Measurements from ENCODE around the gene ZNF839.

Gene ZNF839

DNA sequence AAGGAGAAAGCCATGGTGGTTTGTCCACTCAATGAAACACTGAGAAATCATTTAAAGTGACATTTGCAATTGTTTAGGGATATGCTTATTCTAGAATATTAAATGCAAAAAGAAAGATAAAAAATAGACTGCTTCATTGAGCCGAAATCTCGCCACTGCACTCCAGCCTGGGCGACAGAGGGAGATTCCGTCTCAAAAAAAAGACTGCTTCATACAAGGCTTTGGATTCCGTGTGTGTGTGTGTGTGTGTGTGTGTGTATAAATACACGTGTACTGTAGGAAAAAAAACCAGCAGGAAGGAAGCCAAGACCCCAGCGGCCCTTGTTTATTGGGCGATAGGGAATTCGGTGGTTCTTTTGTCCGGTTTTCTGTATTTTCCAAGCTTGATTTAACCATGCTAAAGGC lies 3.2 kb upstream of the ZNF839 start:
- no peaks in the 10 kb centered on the region for H3K36me3 ChIP-seq (ENCODE audit: insufficient read depth)
- H3K79me2 ChIP-seq (ENCODE audit: insufficient read depth, low read depth): peaks cover 6% of the 10 kb centered on the region; the same call in 1 of the 2 replicates
- TF ChIP-seq, protein P1, sequence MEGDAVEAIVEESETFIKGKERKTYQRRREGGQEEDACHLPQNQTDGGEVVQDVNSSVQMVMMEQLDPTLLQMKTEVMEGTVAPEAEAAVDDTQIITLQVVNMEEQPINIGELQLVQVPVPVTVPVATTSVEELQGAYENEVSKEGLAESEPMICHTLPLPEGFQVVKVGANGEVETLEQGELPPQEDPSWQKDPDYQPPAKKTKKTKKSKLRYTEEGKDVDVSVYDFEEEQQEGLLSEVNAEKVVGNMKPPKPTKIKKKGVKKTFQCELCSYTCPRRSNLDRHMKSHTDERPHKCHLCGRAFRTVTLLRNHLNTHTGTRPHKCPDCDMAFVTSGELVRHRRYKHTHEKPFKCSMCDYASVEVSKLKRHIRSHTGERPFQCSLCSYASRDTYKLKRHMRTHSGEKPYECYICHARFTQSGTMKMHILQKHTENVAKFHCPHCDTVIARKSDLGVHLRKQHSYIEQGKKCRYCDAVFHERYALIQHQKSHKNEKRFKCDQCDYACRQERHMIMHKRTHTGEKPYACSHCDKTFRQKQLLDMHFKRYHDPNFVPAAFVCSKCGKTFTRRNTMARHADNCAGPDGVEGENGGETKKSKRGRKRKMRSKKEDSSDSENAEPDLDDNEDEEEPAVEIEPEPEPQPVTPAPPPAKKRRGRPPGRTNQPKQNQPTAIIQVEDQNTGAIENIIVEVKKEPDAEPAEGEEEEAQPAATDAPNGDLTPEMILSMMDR (conservative IDR thresholded peaks at IDR 0.05; ENCODE audit: low read depth, low read length): no peak

DNA sequence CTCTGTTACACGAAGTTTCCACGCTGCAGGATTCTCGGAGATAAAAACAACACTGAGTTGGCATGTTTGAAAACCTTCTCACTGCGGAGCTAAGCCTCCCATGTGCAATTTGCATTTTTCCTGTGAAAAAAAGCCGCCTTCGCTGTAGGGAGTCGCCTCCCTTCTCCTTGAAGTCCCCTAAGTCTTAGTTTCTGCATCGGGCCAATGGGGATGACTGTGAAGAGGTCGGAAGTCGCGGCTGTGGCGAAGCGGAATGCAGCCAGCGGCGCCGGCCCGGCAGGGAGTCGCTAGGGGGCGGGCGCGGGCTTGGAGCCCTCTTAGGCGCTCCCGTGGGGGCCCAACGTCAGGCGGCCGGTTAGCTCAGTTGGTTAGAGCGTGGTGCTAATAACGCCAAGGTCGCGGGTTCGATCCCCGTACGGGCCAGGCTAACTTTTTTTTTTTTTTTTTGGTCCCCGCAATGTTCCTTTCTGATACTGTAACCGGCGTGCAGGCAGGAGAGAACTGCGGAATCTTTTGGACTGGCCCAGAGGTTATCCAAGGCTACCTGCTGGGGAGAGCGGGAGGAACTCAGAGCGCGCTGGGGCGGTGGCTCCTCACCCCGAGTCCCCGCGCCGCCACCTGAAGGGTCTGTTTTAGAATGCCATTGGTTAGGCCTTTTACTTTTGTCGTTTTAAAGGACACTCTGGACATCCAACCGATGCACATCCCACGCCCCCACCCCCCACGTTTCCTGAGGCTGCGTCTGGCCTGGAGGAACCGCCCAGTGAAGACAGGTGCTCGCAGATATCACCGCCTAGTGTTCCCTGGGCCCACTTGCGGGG lies 2.6 kb upstream of the ZNF839 start:
- Histone ChIP-seq H4K20me1 (ENCODE audit: insufficient read depth) (no peaks in the 10 kb centered on the region), H3K4me3 (IDR thresholded peaks at IDR 0.05; ENCODE audit: insufficient read depth, low read depth, low read length) (no peak overlapping the region), H3K36me3 (ENCODE audit: insufficient read depth) (no peaks in the 10 kb centered on the region), H3K27me3 (ENCODE audit: insufficient read depth, low read depth) (no peaks in the 10 kb centered on the region), H3K4me1 (ENCODE audit: low read depth, poor library complexity, severe bottlenecking) (peaks cover 27% of the 10 kb centered on the region), H3K79me2 (ENCODE audit: insufficient read depth, low read depth) (peaks cover 6% of the 10 kb centered on the region; the same call in 1 of the 2 replicates), H3K9ac (peak overlapping the region; percentile 63), H3K27ac (peak overlapping the region; percentile 74), H3K4me2 (peak overlapping the region; percentile 84), H2AFZ (ENCODE audit: low read depth) (peak overlapping the region; percentile 80)
- TF ChIP-seq, protein P1 (conservative IDR thresholded peaks at IDR 0.05; ENCODE audit: low read depth, low read length): peak; percentile 24; the same call in 1 of the 2 replicates

More for the DNA sequence above, 3.2 kb upstream of the ZNF839 start:
- Histone ChIP-seq H3K4me1 (ENCODE audit: low read depth, poor library complexity, severe bottlenecking) (peaks cover 27% of the 10 kb centered on the region), H2AFZ (ENCODE audit: low read depth) (peak overlapping the region; percentile 74), H3K27ac (peak overlapping the region; percentile 74), H3K9ac (peak overlapping the region; percentile 63; the same call in 1 of the 2 replicates), H3K27me3 (ENCODE audit: insufficient read depth, low read depth) (no peaks in the 10 kb centered on the region), H4K20me1 (ENCODE audit: insufficient read depth) (no peaks in the 10 kb centered on the region), H3K4me3 (IDR thresholded peaks at IDR 0.05; ENCODE audit: insufficient read depth, low read depth, low read length) (no peak overlapping the region), H3K4me2 (peak overlapping the region; percentile 84)

DNA sequence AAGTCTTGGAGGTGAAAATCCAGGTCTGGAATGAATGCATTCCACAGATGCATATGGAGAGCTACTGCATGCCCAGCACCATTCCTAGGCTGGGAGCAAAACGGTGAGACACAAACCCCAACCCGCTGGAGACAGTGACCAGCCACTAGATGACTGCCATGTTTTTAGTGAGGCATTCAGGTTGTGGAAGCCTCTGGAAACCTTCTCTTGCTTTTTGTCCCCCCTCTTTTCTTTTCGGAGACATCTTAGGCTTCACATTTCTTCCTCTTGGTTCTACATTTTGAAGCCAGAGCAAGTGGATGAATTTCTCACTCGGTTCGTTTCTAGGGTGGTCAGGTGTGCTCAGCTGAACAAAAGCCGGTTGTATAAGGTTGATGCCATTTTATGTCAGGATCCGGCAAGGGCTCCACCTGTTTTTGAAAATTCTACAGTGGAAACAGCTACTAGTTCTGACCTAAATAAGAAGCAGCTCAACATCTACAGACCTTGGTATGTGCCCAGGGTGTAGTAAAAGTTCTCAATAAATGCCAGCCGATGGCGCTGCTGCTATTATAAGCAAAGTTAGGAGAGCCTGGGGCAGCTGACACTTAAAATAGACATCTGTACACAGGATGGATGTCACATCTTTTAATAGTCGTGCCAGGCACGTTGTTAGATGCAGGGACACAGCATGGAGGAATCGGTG lies 1.8 kb upstream of the ZNF839 start:
- H4K20me1 ChIP-seq (ENCODE audit: insufficient read depth): no peaks in the 10 kb centered on the region

DNA sequence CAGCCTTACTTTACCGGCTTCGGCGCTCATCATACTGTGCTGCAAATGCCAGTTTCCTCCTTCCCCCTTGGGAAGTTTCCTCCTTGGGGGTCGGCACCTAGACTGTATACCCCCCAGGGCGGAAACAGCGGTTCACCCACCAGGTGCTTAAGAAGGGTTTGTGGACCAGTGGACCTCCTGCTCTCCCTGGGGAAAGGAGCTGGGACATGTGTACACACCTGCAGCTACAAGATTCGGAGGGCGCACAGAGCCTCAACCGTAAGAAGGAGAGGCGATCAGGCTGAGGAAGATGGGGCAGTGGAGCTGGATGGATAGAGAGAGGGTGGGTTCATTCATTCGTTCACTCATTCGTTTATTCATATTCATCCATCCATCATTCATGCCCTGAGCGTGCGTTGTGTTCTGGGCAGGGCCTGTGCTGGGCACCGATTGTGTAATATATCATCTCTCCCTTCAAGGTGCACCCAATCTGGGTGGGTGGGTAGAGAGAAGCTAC lies 717 bp upstream of the ZNF839 start:
- no peaks in the 10 kb centered on the region for H3K27me3 ChIP-seq (ENCODE audit: insufficient read depth, low read depth)
- peak overlapping the region; percentile 74 for H3K27ac ChIP-seq
- no peaks in the 10 kb centered on the region for H3K36me3 ChIP-seq (ENCODE audit: insufficient read depth)
- H3K4me2 ChIP-seq: peak overlapping the region; percentile 83
- peak overlapping the region; percentile 82 for H3K9ac ChIP-seq
- peak overlapping the region; percentile 84; the same call in 1 of the 2 replicates for H2AFZ ChIP-seq (ENCODE audit: low read depth)
- H4K20me1 ChIP-seq (ENCODE audit: insufficient read depth): no peaks in the 10 kb centered on the region
- no peak overlapping the region for H3K4me3 ChIP-seq (IDR thresholded peaks at IDR 0.05; ENCODE audit: insufficient read depth, low read depth, low read length)
- TF ChIP-seq, protein P1 (conservative IDR thresholded peaks at IDR 0.05; ENCODE audit: low read depth, low read length): no peak
- H3K4me1 ChIP-seq (ENCODE audit: low read depth, poor library complexity, severe bottlenecking): peaks cover 37% of the 10 kb centered on the region
- H3K79me2 ChIP-seq (ENCODE audit: insufficient read depth, low read depth): peaks cover 6% of the 10 kb centered on the region; the same call in 1 of the 2 replicates

More for the DNA sequence above, 1.8 kb upstream of the ZNF839 start:
- Histone ChIP-seq H3K4me2 (peak overlapping the region; percentile 83), H3K4me3 (IDR thresholded peaks at IDR 0.05; ENCODE audit: insufficient read depth, low read depth, low read length) (no peak overlapping the region), H3K27me3 (ENCODE audit: insufficient read depth, low read depth) (no peaks in the 10 kb centered on the region), H3K79me2 (ENCODE audit: insufficient read depth, low read depth) (peaks cover 6% of the 10 kb centered on the region; the same call in 1 of the 2 replicates), H2AFZ (ENCODE audit: low read depth) (peak overlapping the region; percentile 80), H3K4me1 (ENCODE audit: low read depth, poor library complexity, severe bottlenecking) (peaks cover 30% of the 10 kb centered on the region), H3K27ac (peak overlapping the region; percentile 74), H3K9ac (peak overlapping the region; percentile 63), H3K36me3 (ENCODE audit: insufficient read depth) (no peaks in the 10 kb centered on the region)
- TF ChIP-seq, protein P1 (conservative IDR thresholded peaks at IDR 0.05; ENCODE audit: low read depth, low read length): peak; percentile 44; the same call in 1 of the 2 replicates
